ENCODE results near the gene CXADR. TPM values are rescaled to one million over a fixed set of nuclear protein-coding genes. Genes with fewer than 3 reads are reported as not detected.

The CXADR gene
- total RNA-seq, 4 donors from 2014 or later: 39.9 to 75.4 (median 62.9) TPM

DNA sequence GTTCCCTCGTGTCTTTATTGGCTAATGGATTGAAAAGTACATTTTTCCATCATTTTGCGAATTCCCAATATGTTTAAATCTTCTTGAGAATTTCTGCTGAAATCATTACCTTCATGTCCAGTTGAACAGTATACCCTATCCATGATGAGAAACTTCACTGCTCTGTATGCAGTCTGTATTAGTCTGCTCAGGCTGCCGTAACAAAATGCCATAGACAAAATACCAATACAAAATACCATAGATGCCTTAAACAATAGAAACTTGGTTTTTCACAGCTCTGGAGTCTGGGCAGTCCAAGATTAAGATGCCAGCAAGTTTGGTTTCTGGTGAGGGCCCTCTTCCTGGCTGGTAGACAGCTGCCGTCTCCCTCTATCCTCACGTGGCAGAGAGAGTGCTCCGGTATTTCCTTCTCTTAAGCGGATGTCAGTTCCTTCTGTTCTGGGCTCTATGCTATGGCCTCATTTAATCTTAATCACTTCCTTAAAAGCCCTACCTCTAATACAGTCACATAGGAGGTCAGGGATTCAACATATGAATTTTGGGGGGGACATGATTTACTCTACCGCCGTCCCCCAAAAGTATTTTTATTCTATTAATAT lies 27.0 kb downstream of the CXADR start:
- no peaks in the 10 kb centered on the region for H3K36me3 ChIP-seq
- no peaks in the 10 kb centered on the region for H3K9me3 ChIP-seq
- peaks cover 32 to 36% of the 10 kb centered on the region in 2 donors for H3K4me1 ChIP-seq
- no peak overlapping the region for H3K4me3 ChIP-seq (replicated peaks in 1 of 3)
- intact Hi-C loops (cut with DNase I): no loop called here
- H3K27ac ChIP-seq: no peak overlapping the region
- no peak for DNase-seq
- TF ChIP-seq, protein P1, sequence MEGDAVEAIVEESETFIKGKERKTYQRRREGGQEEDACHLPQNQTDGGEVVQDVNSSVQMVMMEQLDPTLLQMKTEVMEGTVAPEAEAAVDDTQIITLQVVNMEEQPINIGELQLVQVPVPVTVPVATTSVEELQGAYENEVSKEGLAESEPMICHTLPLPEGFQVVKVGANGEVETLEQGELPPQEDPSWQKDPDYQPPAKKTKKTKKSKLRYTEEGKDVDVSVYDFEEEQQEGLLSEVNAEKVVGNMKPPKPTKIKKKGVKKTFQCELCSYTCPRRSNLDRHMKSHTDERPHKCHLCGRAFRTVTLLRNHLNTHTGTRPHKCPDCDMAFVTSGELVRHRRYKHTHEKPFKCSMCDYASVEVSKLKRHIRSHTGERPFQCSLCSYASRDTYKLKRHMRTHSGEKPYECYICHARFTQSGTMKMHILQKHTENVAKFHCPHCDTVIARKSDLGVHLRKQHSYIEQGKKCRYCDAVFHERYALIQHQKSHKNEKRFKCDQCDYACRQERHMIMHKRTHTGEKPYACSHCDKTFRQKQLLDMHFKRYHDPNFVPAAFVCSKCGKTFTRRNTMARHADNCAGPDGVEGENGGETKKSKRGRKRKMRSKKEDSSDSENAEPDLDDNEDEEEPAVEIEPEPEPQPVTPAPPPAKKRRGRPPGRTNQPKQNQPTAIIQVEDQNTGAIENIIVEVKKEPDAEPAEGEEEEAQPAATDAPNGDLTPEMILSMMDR (IDR thresholded peaks at IDR 0.05): no peak
- TF ChIP-seq POLR2A (IDR thresholded peaks at IDR 0.05): no peak
- H3K27me3 ChIP-seq: no peaks in the 10 kb centered on the region
- 91 to 92% methylated on average over 9 of the region's 9 CpGs for WGBS, 2 donors

DNA sequence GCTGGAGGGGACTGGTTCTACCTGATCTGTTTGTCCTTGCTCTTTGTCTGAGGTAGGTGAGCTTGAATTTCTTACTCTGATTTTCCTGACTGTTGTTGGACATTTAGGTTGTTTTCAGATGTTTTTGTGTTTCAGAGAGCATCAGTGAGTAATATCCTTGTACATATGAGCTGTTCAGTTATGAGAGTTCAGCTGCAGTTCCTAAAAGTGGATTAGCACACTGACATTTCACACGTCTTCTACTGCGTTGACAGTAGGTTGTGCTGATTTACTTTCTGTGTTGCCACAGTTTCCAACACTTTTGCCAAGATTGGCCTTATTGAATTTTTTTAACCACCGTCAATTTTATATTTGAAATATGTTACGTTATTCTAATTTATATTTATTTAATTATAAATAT lies 27.7 kb downstream of the CXADR start:
- Histone ChIP-seq H3K9me3 (no peaks in the 10 kb centered on the region), H3K4me3 (replicated peaks in 1 of 3) (no peak overlapping the region), H3K36me3 (no peaks in the 10 kb centered on the region), H3K4me1 (peaks cover 27 to 32% of the 10 kb centered on the region in 2 donors), H3K27ac (no peak overlapping the region), H3K27me3 (no peaks in the 10 kb centered on the region)
- intact Hi-C loops (cut with DNase I): no loop called here
- WGBS, 2 donors: 84 to 94% methylated on average over 4 of the region's 4 CpGs
- TF ChIP-seq POLR2A (IDR thresholded peaks at IDR 0.05): no peak
- TF ChIP-seq, protein P1 (IDR thresholded peaks at IDR 0.05): no peak
- DNase-seq: no peak

DNA sequence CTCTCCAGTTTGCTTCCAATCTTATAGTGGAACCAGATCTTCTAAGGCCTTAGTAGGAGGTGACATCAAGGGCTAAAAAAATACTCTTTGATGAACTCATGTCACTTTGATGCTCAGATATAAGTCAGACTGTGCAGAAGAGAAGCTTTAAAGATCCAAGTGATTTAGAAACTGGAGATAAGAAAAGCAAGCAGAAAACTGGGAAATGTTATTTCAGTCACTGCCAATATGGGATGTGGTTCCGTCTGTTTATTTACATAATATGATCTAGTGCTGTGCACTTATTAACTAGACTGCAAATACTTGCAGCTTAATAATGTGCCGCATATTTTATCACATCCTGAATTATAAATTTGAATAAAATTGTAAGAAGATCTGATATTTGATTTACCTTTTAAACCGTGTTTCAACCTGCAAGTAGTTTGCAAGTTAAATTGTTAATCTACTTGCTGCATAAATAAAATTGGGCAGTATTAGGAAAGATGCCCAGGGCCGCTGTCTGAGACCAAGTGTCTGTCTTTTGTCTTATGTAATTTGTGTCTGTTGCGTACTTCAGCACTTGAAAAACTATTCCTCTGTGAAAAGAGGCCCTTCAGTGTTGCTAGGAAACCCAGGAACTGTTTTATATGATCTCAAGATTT lies 29.6 kb downstream of the CXADR start:
- Histone ChIP-seq H3K9me3 (no peaks in the 10 kb centered on the region), H3K27ac (peak overlapping the region; percentile 4 to 60 (median 59)), H3K4me3 (replicated peaks in 1 of 3) (no peak overlapping the region), H3K36me3 (no peaks in the 10 kb centered on the region), H3K4me1 (peaks cover 23 to 27% of the 10 kb centered on the region in 2 donors), H3K27me3 (no peaks in the 10 kb centered on the region)
- peak; percentile 48 to 53 for DNase-seq
- intact Hi-C loops (cut with DNase I): no loop called here
- 17 to 22% methylated on average over 5 of the region's 5 CpGs for WGBS, 2 donors
- TF ChIP-seq, protein P1 (IDR thresholded peaks at IDR 0.05): no peak
- TF ChIP-seq POLR2A (IDR thresholded peaks at IDR 0.05): no peak

DNA sequence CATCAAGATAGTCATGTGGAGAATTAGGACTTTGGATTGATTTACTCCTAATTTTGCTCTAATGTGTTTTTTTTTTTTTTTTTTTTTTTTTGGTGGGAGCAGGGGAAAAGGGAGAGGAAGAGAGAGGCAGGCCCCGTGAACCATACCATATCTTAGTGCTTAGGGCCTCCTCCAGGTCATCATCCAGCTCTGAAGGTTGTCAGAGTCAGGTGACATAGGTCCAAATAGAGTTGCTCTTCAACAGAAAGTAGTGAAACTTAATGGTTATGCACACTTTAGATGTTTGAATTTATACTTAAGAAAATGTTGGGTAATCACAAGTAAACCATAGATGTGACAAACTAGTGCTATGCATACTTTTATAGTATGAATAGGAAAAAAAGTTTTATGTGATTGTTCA lies 32.2 kb downstream of the CXADR start:
- WGBS, 2 donors: 87 to 90% methylated on average over 1 of the region's 1 CpG
- DNase-seq: no peak
- Histone ChIP-seq H3K4me1 (peaks cover 32 to 42% of the 10 kb centered on the region in 2 donors), H3K9me3 (no peaks in the 10 kb centered on the region), H3K4me3 (replicated peaks in 1 of 3) (no peak overlapping the region), H3K27me3 (no peaks in the 10 kb centered on the region), H3K27ac (peak overlapping the region in 2 of 3 donors; percentile 18 to 59), H3K36me3 (no peaks in the 10 kb centered on the region)
- intact Hi-C loops (cut with DNase I): no loop called here
- TF ChIP-seq, protein P1 (IDR thresholded peaks at IDR 0.05): no peak
- TF ChIP-seq POLR2A (IDR thresholded peaks at IDR 0.05): no peak

DNA sequence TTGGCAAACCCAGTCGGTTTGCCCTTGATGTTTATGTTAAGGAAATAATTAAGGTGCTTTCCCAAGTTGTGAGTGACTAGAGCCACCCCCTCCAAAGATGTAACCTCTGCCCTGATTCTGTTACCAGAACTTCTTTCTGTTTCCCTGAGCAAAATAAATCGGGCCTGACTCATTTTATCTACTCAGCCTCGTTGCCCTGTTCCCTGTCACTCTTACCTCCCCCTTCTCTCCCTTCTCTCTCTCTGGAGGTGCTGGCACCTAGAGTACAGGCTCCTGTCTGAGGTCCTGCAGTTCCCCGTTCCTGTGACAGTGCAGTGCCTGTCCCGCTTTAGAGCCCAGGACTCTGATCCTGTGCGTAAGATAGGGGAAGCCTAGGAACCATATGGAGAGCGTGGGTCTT lies 35.4 kb downstream of the CXADR start:
- no peak overlapping the region for H3K4me3 ChIP-seq (replicated peaks in 1 of 3)
- H3K27me3 ChIP-seq: no peaks in the 10 kb centered on the region
- 76 to 78% methylated on average over 7 of the region's 7 CpGs for WGBS, 2 donors
- DNase-seq: no peak
- TF ChIP-seq POLR2A (IDR thresholded peaks at IDR 0.05): no peak
- TF ChIP-seq, protein P1 (IDR thresholded peaks at IDR 0.05): no peak
- intact Hi-C loops (cut with DNase I): no loop called here
- H3K9me3 ChIP-seq: no peaks in the 10 kb centered on the region
- peak overlapping the region in 1 of 3 donors; percentile 37 for H3K27ac ChIP-seq
- H3K36me3 ChIP-seq: no peaks in the 10 kb centered on the region
- peaks cover 19 to 40% of the 10 kb centered on the region in 2 donors for H3K4me1 ChIP-seq

Measured in thyroid gland (tissue), 4 donors.